Natural killer cell (primary cell): Measurements from ENCODE around the gene VEGFA. TPM values are rescaled to one million over a fixed set of nuclear protein-coding genes. Genes with fewer than 3 reads are reported as not detected.

Experiments used
- ATAC-seq, 3 donors: fragments of 150-1000 bp in 2 of 3; fragments of 200-7000 bp in 1 of 3; cut with Tn5 transposase; 1 replicate in 1 of 3; 2 replicates in 2 of 3; pipeline ENCODE4 v1.10.0; 2021; ENCODE audit warnings: mild to moderate bottlenecking in 2 of 3, moderate library complexity in 2 of 3
- DNase-seq, 2 donors: peaks; one replicate each; pipeline versions ENCODE4 v3.0.0 to v3.0.0-alpha.2; 2013 to 2021; ENCODE audit warnings: mixed read lengths in 1 of 2
- H3K27ac ChIP-seq: one replicate; pipeline ENCODE4 v1.5.1; 2013; ENCODE audit warnings: mild to moderate bottlenecking, low read length
- H3K27me3 ChIP-seq: one replicate; pipeline ENCODE4 v1.6.1; 2013; ENCODE audit warnings: low read length; ENCODE audit not compliant: control insufficient read depth, insufficient read depth
- H3K36me3 ChIP-seq: one replicate; pipeline ENCODE4 v1.6.1; 2013; ENCODE audit warnings: low read length; ENCODE audit not compliant: control insufficient read depth, insufficient read depth
- H3K4me1 ChIP-seq: one replicate; pipeline ENCODE4 v1.6.1; 2013; ENCODE audit warnings: low read length; ENCODE audit not compliant: control insufficient read depth, insufficient read depth
- H3K4me3 ChIP-seq: one replicate; pipeline ENCODE4 v1.5.1; 2013; ENCODE audit warnings: low read length
- H3K9me3 ChIP-seq: one replicate; pipeline ENCODE4 v1.6.1; 2013; ENCODE audit warnings: low read length; ENCODE audit not compliant: control insufficient read depth, insufficient read depth
- H3K27ac Mint-ChIP-seq, 2 donors: one replicate each; pipeline ENCODE4 v1.8.0; 2022; ENCODE audit warnings: mild to moderate bottlenecking in 2 of 2, mixed read lengths in 2 of 2, moderate library complexity in 1 of 2
- H3K27me3 Mint-ChIP-seq, 2 donors: one replicate each; pipeline ENCODE4 v1.8.0; 2022; ENCODE audit warnings: low read depth in 2 of 2, mixed read lengths in 2 of 2
- H3K36me3 Mint-ChIP-seq: one replicate; pipeline ENCODE4 v1.8.0; 2022; ENCODE audit warnings: mixed read lengths
- H3K4me1 Mint-ChIP-seq, 2 donors: one replicate each; pipeline ENCODE4 v1.8.0; 2022; ENCODE audit warnings: mixed read lengths in 2 of 2
- H3K4me3 Mint-ChIP-seq: one replicate; pipeline ENCODE4 v1.8.0; 2022; ENCODE audit warnings: mild to moderate bottlenecking, moderate library complexity, mixed read lengths
- H3K9me3 Mint-ChIP-seq, 2 donors: one replicate each; pipeline ENCODE4 v1.8.0; 2022; ENCODE audit warnings: mixed read lengths in 2 of 2
- WGBS: methylation state at CpG from one replicate; pipeline ENCODE4 v1.1.7; 2013; ENCODE audit warnings: missing lambda C conversion rate; ENCODE audit not compliant: insufficient coverage; 5-methylcytosine and 5-hydroxymethylcytosine counted together
- intact Hi-C: fragments of 100-400 bp; cut with micrococcal nuclease; formaldehyde crosslinking; loops from one replicate; pipeline ENCODE4 v1.14.2; 2022
- total RNA-seq, 4 donors: library from RNA; stranded (reverse); fragments of 120-200 nt in 1 of 4; gene quantifications; one replicate each; pipeline versions ENCODE4 v1.2.3 to v1.2.4, GENCODE V29; 2013 to 2022
- TF ChIP-seq, protein P1 (sequence below): fragments of 200-600 bp; IDR thresholded peaks from one replicate; pipeline ENCODE4 v1.8.0; 2022; ENCODE audit warnings: antibody characterized with exemption

The VEGFA gene
- total RNA-seq, 3 donors from 2014 or later (not counting 1 experiment from before 2014, with no cell fraction given): 3.6 to 27.5 (median 3.7) TPM

DNA sequence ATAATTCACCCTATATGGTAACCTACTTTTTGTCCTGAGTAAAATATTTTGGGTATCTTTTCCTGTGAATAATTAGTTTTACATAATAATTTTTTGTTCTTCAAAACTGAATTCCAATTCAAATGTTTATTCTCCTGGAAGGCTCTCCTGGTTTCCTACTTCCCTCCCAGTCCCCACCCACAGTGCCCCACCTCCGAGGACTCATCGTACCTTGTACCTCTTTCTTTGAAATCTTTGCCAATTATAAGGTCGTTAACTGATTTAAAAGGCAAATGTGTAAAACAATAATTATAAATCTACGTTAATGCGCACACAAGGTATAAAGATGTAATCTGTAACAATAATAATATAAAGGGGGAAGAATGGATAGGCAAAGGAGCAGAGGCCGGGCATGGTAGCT, 40.5 kb upstream of the VEGFA start:
- Mint-ChIP-seq H3K9me3 (peaks cover 3 to 12% of the 10 kb centered on the region in 2 donors), H3K4me1 (peaks cover 12 to 30% of the 10 kb centered on the region in 2 donors), H3K36me3 (peaks cover 13% of the 10 kb centered on the region), H3K4me3 (no peak overlapping the region), H3K27me3 (peaks cover 0 to 4% of the 10 kb centered on the region in 2 donors), H3K27ac (no peak overlapping the region)
- ATAC-seq (no peak), DNase-seq (no peak)
- H3K27me3 ChIP-seq: no peaks in the 10 kb centered on the region
- peaks cover 23% of the 10 kb centered on the region for H3K4me1 ChIP-seq
- TF ChIP-seq, protein P1, sequence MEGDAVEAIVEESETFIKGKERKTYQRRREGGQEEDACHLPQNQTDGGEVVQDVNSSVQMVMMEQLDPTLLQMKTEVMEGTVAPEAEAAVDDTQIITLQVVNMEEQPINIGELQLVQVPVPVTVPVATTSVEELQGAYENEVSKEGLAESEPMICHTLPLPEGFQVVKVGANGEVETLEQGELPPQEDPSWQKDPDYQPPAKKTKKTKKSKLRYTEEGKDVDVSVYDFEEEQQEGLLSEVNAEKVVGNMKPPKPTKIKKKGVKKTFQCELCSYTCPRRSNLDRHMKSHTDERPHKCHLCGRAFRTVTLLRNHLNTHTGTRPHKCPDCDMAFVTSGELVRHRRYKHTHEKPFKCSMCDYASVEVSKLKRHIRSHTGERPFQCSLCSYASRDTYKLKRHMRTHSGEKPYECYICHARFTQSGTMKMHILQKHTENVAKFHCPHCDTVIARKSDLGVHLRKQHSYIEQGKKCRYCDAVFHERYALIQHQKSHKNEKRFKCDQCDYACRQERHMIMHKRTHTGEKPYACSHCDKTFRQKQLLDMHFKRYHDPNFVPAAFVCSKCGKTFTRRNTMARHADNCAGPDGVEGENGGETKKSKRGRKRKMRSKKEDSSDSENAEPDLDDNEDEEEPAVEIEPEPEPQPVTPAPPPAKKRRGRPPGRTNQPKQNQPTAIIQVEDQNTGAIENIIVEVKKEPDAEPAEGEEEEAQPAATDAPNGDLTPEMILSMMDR: no peak
- H3K9me3 ChIP-seq: peaks cover 6% of the 10 kb centered on the region
- no peak overlapping the region for H3K27ac ChIP-seq
- H3K4me3 ChIP-seq: no peak overlapping the region
- intact Hi-C loops: no loop called here
- WGBS: 87% methylated on average over 2 of the region's 6 CpGs
- no peaks in the 10 kb centered on the region for H3K36me3 ChIP-seq

GRCh38 chr6:43730634-43731033, 39.4 kb upstream of the VEGFA start:
- Mint-ChIP-seq H3K4me1 (peaks cover 1 to 23% of the 10 kb centered on the region in 2 donors), H3K9me3 (peaks cover 3 to 12% of the 10 kb centered on the region in 2 donors), H3K27me3 (peaks cover 0 to 4% of the 10 kb centered on the region in 2 donors), H3K36me3 (peaks cover 13% of the 10 kb centered on the region), H3K4me3 (no peak overlapping the region), H3K27ac (no peak overlapping the region)
- Histone ChIP-seq H3K4me3 (no peak overlapping the region), H3K36me3 (no peaks in the 10 kb centered on the region), H3K4me1 (peaks cover 14% of the 10 kb centered on the region), H3K27me3 (no peaks in the 10 kb centered on the region), H3K27ac (no peak overlapping the region), H3K9me3 (peaks cover 6% of the 10 kb centered on the region)
- ATAC-seq (no peak), DNase-seq (no peak)
- intact Hi-C loops: no loop called here
- TF ChIP-seq, protein P1: no peak

GRCh38 chr6:43733471-43734293, 36.3 kb upstream of the VEGFA start:
- TF ChIP-seq, protein P1: no peak
- H3K9me3 Mint-ChIP-seq: peaks cover 3 to 12% of the 10 kb centered on the region in 2 donors
- no peak overlapping the region for H3K4me3 ChIP-seq
- H3K27ac Mint-ChIP-seq: peak overlapping the region; percentile 3 to 96
- intact Hi-C loops: no loop called here
- peaks cover 6% of the 10 kb centered on the region for H3K9me3 ChIP-seq
- H3K4me1 Mint-ChIP-seq: peaks cover 0 to 26% of the 10 kb centered on the region in 2 donors
- ATAC-seq: peak; percentile 80 to 96 (median 89)
- DNase-seq: peak; percentile 45 to 53
- no peaks in the 10 kb centered on the region for H3K27me3 ChIP-seq
- H3K27ac ChIP-seq: peak overlapping the region; percentile 10
- H3K36me3 Mint-ChIP-seq: peaks cover 13% of the 10 kb centered on the region
- no peaks in the 10 kb centered on the region for H3K36me3 ChIP-seq
- H3K27me3 Mint-ChIP-seq: peaks cover 0 to 4% of the 10 kb centered on the region in 2 donors
- WGBS: 30% methylated on average over 7 of the region's 10 CpGs
- H3K4me3 Mint-ChIP-seq: no peak overlapping the region
- H3K4me1 ChIP-seq: peaks cover 9% of the 10 kb centered on the region
